OCI-M1 (cell line): ENCODE measurements around the gene PIGV.

Experiments
- DNase-seq: peaks from one replicate; lab custom pipeline; 2025; lab: John Stamatoyannopoulos, UW

The PIGV gene

GRCh38 chr1:26772687-26773086, 15.1 kb upstream of the PIGV start:
- no peak for DNase-seq

GRCh38 chr1:26774462-26774861, 13.3 kb upstream of the PIGV start:
- DNase-seq, result no peak

DNA sequence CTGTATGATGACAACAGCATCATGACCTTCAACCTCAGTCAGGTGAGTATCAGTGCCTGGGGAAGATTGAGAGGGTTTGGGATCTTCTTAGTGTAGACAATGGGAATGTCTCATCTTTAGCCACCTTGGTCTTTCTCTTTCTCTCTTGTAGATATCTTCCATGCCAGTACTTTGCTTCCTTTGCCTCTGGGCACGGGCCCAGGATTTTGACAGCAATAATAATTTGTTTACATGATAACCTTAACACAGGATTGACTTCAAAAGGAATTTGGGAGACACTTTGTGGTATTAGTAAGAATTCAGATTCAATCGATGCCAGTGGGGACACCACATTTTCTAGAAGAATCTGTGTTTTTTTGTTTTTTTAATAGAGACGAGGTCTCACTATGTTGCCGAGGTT, 12.1 kb upstream of the PIGV start:
- no peak for DNase-seq

GRCh38 chr1:26779098-26779668, 8.6 kb upstream of the PIGV start:
- DNase-seq, result peak; percentile 64

DNA sequence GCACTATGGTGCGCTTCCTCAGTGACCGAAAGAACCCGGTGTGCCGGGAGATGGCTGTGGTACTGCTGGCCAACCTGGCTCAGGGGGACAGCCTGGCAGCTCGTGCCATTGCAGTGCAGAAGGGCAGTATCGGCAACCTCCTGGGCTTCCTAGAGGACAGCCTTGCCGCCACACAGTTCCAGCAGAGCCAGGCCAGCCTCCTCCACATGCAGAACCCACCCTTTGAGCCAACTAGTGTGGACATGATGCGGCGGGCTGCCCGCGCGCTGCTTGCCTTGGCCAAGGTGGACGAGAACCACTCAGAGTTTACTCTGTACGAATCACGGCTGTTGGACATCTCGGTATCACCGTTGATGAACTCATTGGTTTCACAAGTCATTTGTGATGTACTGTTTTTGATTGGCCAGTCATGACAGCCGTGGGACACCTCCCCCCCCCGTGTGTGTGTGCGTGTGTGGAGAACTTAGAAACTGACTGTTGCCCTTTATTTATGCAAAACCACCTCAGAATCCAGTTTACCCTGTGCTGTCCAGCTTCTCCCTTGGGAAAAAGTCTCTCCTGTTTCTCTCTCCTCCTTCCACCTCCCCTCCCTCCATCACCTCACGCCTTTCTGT, 7.3 kb upstream of the PIGV start:
- no peak for DNase-seq

- DNase-seq, result no peak
Observed at GRCh38 chr1:26781206-26781825, 6.4 kb upstream of the PIGV start.

DNA sequence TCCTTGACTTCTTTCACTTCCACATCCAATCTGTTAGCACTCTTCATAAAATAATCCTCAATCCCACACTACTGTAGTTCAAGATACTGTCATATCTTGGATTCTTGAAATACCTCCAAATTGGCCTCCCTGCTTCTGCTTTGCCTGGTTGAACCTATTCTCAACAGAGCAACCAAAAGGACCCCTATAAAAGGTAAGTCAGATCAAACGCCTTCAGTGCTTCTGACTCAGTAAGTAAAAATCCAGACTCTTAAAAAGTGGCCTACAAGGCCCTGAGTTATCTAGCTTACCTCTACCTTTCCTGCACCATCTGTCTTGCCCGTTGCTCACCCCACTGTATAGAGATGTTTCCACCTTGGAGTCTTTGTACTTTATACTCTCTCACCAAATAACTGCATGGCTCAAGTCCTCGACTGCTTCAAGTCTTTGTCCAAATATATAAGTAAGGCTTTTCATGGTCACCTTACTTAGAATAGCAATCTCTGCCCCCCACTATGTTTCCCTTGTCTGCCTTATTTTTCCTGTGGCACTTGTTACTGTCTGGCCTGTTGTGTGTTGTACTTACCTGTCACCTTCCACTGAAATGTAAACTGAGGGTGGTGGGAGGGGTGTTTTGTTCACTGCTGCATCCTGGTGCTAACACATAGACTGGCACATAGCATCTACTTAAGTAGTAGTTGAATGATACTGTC, 5.1 kb upstream of the PIGV start:
- no peak for DNase-seq

- DNase-seq, result no peak
Observed at GRCh38 chr1:26783646-26784022, 4.1 kb upstream of the PIGV start.

DNA sequence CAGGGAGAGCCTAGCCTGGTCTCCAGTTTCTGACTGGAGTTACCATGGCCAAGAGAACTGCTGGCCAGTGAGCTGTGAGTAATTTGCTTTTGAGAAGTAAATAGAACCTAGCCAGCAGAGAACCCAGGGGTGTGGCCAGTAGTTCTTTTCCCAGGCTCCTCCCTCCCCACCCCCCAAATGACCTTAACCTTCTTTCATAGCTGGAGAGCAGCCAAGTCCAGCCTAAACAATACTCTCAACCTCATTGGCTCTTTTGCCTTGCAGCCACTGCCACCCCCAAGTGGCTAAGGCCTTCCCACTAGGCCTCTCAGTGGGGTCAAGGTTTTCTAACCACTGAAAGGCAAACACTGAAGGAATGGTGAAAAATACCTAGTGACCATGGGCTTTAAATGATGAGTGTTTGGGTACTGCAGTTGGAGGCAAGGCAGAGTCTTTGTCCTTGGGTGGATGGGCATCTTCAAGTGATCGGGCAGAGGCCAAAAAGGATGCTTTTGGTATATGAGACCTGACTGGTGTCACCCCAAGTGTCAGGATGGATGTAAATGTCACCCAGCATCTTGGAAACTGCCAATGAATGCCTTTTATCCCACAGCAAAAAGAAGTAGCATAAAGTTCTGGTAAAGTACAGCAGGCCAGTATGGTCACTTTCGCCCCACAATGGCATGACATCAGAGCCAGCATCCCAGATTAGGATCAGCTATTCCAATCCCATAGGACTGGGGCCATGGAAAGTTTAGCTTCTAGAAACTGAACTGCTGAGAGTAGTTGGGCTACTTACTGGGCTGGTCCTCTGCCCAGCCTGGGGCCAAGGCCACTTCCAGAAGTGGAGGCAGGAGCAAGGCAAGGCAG, 3.5 kb upstream of the PIGV start:
- DNase-seq, result peak; percentile 94

DNA sequence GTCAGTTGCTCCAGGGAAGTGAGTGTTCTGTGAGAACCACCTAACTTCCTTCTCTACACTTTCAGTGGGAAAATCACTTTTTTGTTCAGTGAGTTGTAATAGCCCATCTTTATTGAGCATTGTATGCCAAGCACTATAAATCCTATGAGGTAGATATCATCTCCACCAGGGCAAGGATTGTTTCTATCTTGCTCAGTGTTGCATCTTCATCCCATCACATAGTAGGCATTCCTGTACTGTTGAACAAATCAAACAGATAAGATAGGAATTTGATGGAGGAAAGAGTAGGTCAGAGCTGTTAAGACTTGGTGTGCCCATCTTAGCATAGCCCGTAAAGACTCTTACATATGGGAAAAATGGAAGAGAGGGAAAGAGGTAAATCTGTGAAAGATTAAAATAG, 2.9 kb upstream of the PIGV start:
- DNase-seq, result no peak

GRCh38 chr1:26785611-26786436, 1.9 kb upstream of the PIGV start:
- peak; percentile 87 for DNase-seq

- DNase-seq, result peak; percentile 98
Observed at GRCh38 chr1:26786437-26787380, 1.0 kb upstream of the PIGV start.

DNA sequence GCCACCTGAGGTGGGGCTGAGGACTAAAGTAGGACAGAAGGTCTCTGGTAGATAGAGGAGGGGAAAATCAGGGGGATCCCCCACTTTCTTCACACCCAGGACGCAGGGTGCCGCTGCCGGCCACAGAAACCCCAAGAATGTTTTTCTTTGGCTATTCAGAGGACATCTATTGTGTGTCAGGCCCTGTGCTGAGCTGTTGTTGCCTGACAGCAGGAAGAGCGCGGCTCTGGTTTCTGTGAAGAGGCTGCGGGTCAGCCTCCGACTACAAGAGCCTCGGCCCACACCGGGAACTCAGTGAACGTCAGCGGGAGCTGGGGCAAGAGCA, 407 bp upstream of the PIGV start:
- no peak for DNase-seq

DNA sequence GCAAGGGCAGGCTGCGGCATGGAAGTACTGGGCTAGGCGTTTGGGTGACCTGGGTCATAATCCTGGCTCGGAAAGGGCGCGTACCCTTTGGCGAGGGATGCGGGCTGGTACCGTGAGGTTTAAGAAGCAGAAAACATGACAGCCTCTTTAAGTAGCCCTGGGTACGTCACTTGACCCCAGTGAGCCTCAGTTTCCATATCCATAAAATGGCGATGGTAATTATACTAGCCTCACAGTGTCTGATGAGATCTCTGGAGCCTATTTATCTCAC, 700 bp downstream of the PIGV start:
- no peak for DNase-seq

- peak; percentile 92 for DNase-seq
Observed at GRCh38 chr1:26788836-26789611, 1.3 kb downstream of the PIGV start.

GRCh38 chr1:26789612-26789865, 1.8 kb downstream of the PIGV start:
- no peak for DNase-seq

DNA sequence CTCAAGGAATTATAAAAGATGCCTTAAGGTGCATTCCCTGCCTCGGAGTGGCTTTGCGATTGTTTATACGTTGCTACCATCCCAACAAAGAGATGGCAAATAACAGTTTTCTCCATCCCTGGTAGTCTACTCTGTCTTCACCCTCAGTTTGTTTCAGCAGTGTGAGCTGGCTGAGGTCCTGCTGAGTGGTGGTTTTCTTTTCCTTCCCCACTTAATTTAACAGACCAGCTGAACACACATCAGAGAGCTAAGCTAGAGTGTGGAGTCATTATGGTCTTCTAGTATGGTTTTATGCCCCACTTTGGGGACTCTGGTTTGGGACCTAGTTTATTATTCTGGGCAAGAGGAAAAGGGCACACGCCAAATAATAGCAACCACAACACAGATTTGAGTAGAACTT, 2.2 kb downstream of the PIGV start:
- DNase-seq, result no peak

DNA sequence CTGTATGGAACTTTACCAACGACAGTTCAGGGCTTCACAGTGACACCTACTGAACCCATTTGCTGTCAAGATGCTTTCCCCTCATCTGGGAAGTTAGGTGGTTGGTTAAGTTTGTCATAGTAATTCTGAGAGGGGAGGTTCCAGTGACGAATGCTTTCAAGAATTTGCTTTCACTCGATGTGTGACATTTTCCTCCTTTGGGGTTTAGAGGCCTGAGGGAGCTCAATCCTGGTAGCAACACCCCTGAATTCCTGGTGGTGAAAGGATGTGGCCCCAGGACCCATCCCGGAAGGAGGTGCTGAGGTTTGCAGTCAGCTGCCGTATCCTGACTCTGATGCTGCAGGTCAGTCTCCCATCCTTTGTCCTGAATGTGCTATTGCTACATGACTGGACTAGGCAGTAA, 2.8 kb downstream of the PIGV start:
- no peak for DNase-seq

DNA sequence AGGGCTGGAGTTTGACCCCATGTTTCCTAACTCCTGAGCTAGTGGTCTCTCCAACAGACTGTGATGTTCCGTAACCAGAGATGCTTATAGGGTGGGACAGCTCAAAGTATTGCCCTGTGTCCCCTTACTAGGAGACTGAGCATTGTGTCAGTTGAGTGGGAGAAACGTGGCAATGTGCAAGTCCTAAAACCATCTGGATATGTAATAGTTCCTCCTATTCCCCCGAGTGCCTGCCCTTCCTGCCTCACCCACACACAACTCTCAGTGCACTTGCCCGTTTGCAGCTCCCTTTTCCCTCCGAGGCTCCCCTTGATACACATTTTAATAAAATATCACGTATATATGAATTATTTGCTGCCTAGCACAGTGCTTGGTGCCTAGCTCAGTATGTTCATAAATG, 3.4 kb downstream of the PIGV start:
- no peak for DNase-seq

DNA sequence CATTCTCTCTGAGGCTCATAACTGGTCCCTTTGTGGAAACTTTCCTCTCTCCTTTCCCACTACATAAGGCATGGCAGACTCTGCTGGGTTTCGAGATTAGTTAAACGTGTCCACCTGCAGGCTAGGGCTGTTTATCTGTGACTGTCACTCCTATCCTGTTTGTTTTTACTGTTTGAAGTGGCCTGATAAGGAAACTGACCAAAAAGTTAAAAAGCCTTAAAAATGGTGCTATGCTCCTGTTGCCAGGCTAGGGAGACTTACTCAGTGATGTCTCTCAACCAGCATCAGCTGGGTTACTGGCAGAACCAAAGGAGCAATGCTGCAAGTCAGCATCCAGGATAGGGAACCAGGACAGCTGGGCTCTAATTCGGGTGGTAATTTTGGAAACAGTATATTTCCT, 3.9 kb downstream of the PIGV start:
- DNase-seq, result peak; percentile 52
